ENCODE results near the gene TSC2. TPM values are rescaled to one million over a fixed set of nuclear protein-coding genes. Genes with fewer than 3 reads are reported as not detected.

TSC2 gene
- total and polyA plus RNA-seq, 2 of the 13 experiments (the other 11 are each of a cell fraction or from before 2014, with no cell fraction given): 19.6 to 40.4 TPM

- no peak for TF ChIP-seq HCFC1 (IDR thresholded peaks at IDR 0.05; ENCODE audit: low read depth, low read length)
- no peak for TF ChIP-seq KLF12 (CRISPR knock-in tag; IDR thresholded peaks at IDR 0.05; ENCODE audit: borderline replicate concordance)
- TF ChIP-seq ZNF598 (CRISPR knock-in tag; IDR thresholded peaks at IDR 0.05; ENCODE audit: borderline replicate concordance): no peak
- no peak for TF ChIP-seq RBM22 (optimal IDR thresholded peaks at IDR 0.05; ENCODE audit: low read length)
- TF ChIP-seq ZNF451 (CRISPR knock-in tag; IDR thresholded peaks at IDR 0.05): peak; percentile 46; the same call in 1 of the 2 replicates
- TF ChIP-seq SIN3A (IDR thresholded peaks at IDR 0.05; ENCODE audit: borderline replicate concordance, low read depth, low read length): no peak
- TF ChIP-seq ZFAT (CRISPR knock-in tag; conservative IDR thresholded peaks at IDR 0.05): no peak
- no peak for TF ChIP-seq MIXL1 (CRISPR knock-in tag; IDR thresholded peaks at IDR 0.05)
- TF ChIP-seq ZNF784 (CRISPR knock-in tag; IDR thresholded peaks at IDR 0.05; ENCODE audit: borderline replicate concordance): no peak
- 0 out of 2 replicates have a peak, but pooled peaks have one; percentile 40 for TF ChIP-seq HNRNPL (IDR thresholded peaks at IDR 0.05; ENCODE audit: low read depth, low read length)
- TF ChIP-seq ZNF138 (CRISPR knock-in tag; IDR thresholded peaks at IDR 0.05; ENCODE audit: low read depth): no peak
- TF ChIP-seq SPEN (CRISPR knock-in tag; IDR thresholded peaks at IDR 0.05; ENCODE audit: low read depth): peak; percentile 65
- 0 out of 2 replicates have a peak, but pooled peaks have one; percentile 18 for TF ChIP-seq ZSCAN9 (CRISPR knock-in tag; IDR thresholded peaks at IDR 0.05; ENCODE audit: borderline replicate concordance)
- no peak for TF ChIP-seq GPBP1L1 (CRISPR knock-in tag; IDR thresholded peaks at IDR 0.05)
- peak; percentile 68 for TF ChIP-seq POLR2AphosphoS5 (IDR thresholded peaks at IDR 0.05; ENCODE audit: low read depth, low read length)
- TF ChIP-seq ATF3 (CRISPR knock-in tag; IDR thresholded peaks at IDR 0.05): no peak
- peak; percentile 41; the same call in 1 of the 2 replicates for TF ChIP-seq HOMEZ (CRISPR knock-in tag; IDR thresholded peaks at IDR 0.05; ENCODE audit: low read depth)
- TF ChIP-seq HDAC6 (IDR thresholded peaks at IDR 0.05; ENCODE audit: low read depth, low read length): no peak
- no peak for TF ChIP-seq EEA1 (CRISPR knock-in tag; IDR thresholded peaks at IDR 0.05; ENCODE audit: borderline replicate concordance)
- TF ChIP-seq ZFP36 (IDR thresholded peaks at IDR 0.05; ENCODE audit: borderline replicate concordance, low read depth, low read length, partially characterized antibody): no peak
- TF ChIP-seq FOXP1 (IDR thresholded peaks at IDR 0.05): no peak
- TF ChIP-seq FOXP1 (CRISPR knock-in tag; IDR thresholded peaks at IDR 0.05): no peak
- TF ChIP-seq CTCF (CRISPR knock-in tag; IDR thresholded peaks at IDR 0.05): peak; percentile 99
- peak; percentile 64 for TF ChIP-seq YEATS2 (CRISPR knock-in tag; IDR thresholded peaks at IDR 0.05; ENCODE audit: borderline replicate concordance)
- 0 out of 2 replicates have a peak, but pooled peaks have one; percentile 26 for TF ChIP-seq DPF2 (CRISPR knock-in tag; IDR thresholded peaks at IDR 0.05; ENCODE audit: borderline replicate concordance, low read depth)
Observed at GRCh38 chr16:2023092-2024031, 24.4 kb upstream of the TSC2 start (continued).
